ENCODE data around the gene SFT2D3. TPM values are rescaled to one million over a fixed set of nuclear protein-coding genes. Genes with fewer than 3 reads are reported as not detected.

SFT2D3 gene
- total and polyA plus RNA-seq, 9 of the 15 experiments (the other 6 are each of a cell fraction or from before 2014, with no cell fraction given): 7.5 to 9.9 (median 8.9) TPM; not detected in 2

DNA sequence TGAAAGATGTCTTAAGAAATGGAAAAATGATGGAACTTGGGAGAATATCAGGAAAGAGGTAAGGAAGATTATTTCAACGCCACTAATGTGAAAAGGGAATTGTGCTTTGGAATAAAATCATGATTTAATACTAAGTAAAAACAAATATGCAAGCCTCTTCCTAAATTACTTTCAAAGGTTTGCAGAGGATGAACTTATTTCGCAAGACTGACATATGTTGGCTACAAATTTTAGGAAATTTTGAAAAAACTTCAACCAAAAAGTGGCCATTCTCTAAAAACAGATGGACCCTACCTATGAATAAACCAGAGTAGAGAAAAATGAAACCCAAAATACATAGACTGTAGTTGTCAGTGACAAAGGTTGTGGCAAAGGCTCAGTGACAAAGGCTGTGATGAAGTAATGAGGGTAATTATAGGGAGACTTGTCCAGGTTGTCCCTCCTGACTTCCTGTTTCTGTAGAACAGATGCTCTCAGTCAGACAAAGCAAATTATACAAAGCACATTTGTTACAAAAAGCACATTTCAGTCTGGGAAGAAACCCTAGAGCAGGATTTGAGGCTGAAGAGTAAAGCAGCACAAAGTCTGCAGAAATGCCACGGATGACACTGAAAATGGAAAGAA is 39.5 kb downstream of the SFT2D3 start:
- no peak overlapping the region for H3K9ac ChIP-seq (ENCODE audit: insufficient read depth in 1 of 2, low read depth in 2 of 2, low read length in 2 of 2)
- H3K36me3 ChIP-seq (ENCODE audit: control insufficient read depth, insufficient read depth, low read length): peaks cover 62% of the 10 kb centered on the region
- no peaks in the 10 kb centered on the region for H3K9me1 ChIP-seq (ENCODE audit: control insufficient read depth, insufficient read depth, low read length)
- H3K27ac ChIP-seq (ENCODE audit: extremely low read depth, low read depth, low read length): no peak overlapping the region
- H3K4me3 ChIP-seq: no peak overlapping the region
- no peak for ATAC-seq
- H4K20me1 ChIP-seq (replicated peaks; ENCODE audit: control insufficient read depth, insufficient read depth, low read length): no peaks in the 10 kb centered on the region
- H2AFZ ChIP-seq (ENCODE audit: low read depth, low read length): no peak overlapping the region
- ChIA-PET POLR2A (no interaction called here), CTCF (ENCODE audit: low intra/inter-chr PET ratio) (no interaction called here)
- FAIRE-seq: no peak
- H3K9me3 ChIP-seq (replicated peaks; ENCODE audit: control insufficient read depth, insufficient read depth, low read depth, low read length): no peaks in the 10 kb centered on the region
- no peak for DNase-seq (ENCODE audit: extremely low read depth in 1 of 4, low spot score in 3 of 4)
- BruUV-seq (replicated peaks): no TSS peak
- no peaks in the 10 kb centered on the region for H3K79me2 ChIP-seq (ENCODE audit: control insufficient read depth, insufficient read depth, low read length)
- H3K27me3 ChIP-seq (ENCODE audit: control insufficient read depth in 2 of 2, insufficient read depth in 2 of 2, low read length in 2 of 2): no peaks in the 10 kb centered on the region
- no peak overlapping the region for H3K4me2 ChIP-seq (ENCODE audit: insufficient read depth, low read length)
- 88% methylated on average over 3 of the region's 3 CpGs for WGBS (ENCODE audit: insufficient coverage, low coverage, missing lambda C conversion rate)
- TF ChIP-seq CEBPB (tag; IDR thresholded peaks at IDR 0.05): peak; percentile 78
- TF ChIP-seq, protein P1, sequence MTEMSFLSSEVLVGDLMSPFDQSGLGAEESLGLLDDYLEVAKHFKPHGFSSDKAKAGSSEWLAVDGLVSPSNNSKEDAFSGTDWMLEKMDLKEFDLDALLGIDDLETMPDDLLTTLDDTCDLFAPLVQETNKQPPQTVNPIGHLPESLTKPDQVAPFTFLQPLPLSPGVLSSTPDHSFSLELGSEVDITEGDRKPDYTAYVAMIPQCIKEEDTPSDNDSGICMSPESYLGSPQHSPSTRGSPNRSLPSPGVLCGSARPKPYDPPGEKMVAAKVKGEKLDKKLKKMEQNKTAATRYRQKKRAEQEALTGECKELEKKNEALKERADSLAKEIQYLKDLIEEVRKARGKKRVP (CRISPR knock-in tag; IDR thresholded peaks at IDR 0.05): no peak
- 0 out of 2 replicates have a peak, but pooled peaks have one; percentile 21 for TF ChIP-seq SPI1 (IDR thresholded peaks at IDR 0.05; ENCODE audit: borderline replicate concordance, low read depth, low read length)
- TF ChIP-seq, protein P2, sequence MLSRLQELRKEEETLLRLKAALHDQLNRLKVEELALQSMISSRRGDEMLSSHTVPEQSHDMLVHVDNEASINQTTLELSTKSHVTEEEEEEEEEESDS (CRISPR knock-in tag; IDR thresholded peaks at IDR 0.05): no peak
- no peak for TF ChIP-seq MEIS2 (IDR thresholded peaks at IDR 0.05; ENCODE audit: partially characterized antibody)
- TF ChIP-seq TRIM28 (IDR thresholded peaks at IDR 0.05): no peak
- no peak for TF ChIP-seq TAF9B (IDR thresholded peaks at IDR 0.05; ENCODE audit: partially characterized antibody)
- no peak for TF ChIP-seq WHSC1 (IDR thresholded peaks at IDR 0.05; ENCODE audit: low read length)
- no peak for TF ChIP-seq BRCA1 (IDR thresholded peaks at IDR 0.05)
- no peak for TF ChIP-seq BRCA1 (CRISPR knock-in tag; IDR thresholded peaks at IDR 0.05)
- no peak for TF ChIP-seq POLR2AphosphoS2 (IDR thresholded peaks at IDR 0.05; ENCODE audit: low read length)
- TF ChIP-seq PCBP1 (IDR thresholded peaks at IDR 0.05; ENCODE audit: low read depth, low read length, poor library complexity, severe bottlenecking): no peak
- no peak for TF ChIP-seq CEBPG (CRISPR knock-in tag; IDR thresholded peaks at IDR 0.05)
- TF ChIP-seq CEBPG (tag; conservative IDR thresholded peaks at IDR 0.05 in 1 of 2, IDR thresholded peaks at IDR 0.05 in 1 of 2): peak; percentile 41 to 42; a peak in 2 of 4 replicates
- no peak for TF ChIP-seq CAMTA2 (CRISPR knock-in tag; conservative IDR thresholded peaks at IDR 0.05)
- TF ChIP-seq, protein P3, sequence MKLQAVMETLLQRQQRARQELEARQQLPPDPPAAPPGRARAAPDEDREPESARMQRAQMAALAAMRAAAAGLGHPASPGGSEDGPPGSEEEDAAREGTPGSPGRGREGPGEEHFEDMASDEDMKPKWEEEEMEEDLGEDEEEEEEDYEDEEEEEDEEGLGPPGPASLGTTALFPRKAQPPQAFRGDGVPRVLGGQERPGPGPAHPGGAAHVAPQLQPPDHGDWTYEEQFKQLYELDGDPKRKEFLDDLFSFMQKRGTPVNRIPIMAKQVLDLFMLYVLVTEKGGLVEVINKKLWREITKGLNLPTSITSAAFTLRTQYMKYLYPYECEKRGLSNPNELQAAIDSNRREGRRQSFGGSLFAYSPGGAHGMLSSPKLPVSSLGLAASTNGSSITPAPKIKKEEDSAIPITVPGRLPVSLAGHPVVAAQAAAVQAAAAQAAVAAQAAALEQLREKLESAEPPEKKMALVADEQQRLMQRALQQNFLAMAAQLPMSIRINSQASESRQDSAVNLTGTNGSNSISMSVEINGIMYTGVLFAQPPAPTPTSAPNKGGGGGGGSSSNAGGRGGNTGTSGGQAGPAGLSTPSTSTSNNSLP (IDR thresholded peaks at IDR 0.05; ENCODE audit: borderline replicate concordance, low read depth, low read length): no peak
- H3K4me1 ChIP-seq (replicated peaks in 1 of 2; ENCODE audit: control insufficient read depth in 2 of 2, insufficient read depth in 2 of 2, low read length in 2 of 2): no peaks in the 10 kb centered on the region
- intact Hi-C loops (cut with micrococcal nuclease) (no loop called here), in situ Hi-C loops (cut with MboI) (no loop called here)

All from K562 (cell line).